SK-N-SH (cell line): ENCODE data around the gene CD86. TPM values are rescaled to one million over a fixed set of nuclear protein-coding genes. Genes with fewer than 3 reads are reported as not detected.
"Not testable (repeated sequence)": the region's sequence is repeated elsewhere in the genome, so short reads cannot be mapped to it uniquely, and the experiment has no call there.

ENCODE experiments used
- CTCF ChIA-PET: fragments of 300-600, 350-600 bp; formaldehyde crosslinking; extraction: SDS; loops from one replicate; lab custom pipeline; 2021; lab: Yijun Ruan, JAX
- POLR2A ChIA-PET: fragments of 350-600 bp; sonication (Branson Sonifier 250); formaldehyde crosslinking; extraction: SDS; loops from one replicate; lab custom pipeline; 2020; ENCODE audit warnings: antibody characterized with exemption, inconsistent platforms; lab: Yijun Ruan, JAX
- DNase-seq: peaks from one replicate; pipeline ENCODE4 v3.0.0; 2012
- H2AFZ ChIP-seq: fragments of 200-600 bp; sonication (generic); 2 replicates; pipeline ENCODE4 v1.8.1; 2016; ENCODE audit warnings: antibody characterized with exemption, mild to moderate bottlenecking, low read depth
- H3F3A ChIP-seq: fragments of 200-600 bp; sonication (generic); replicated peaks from 2 replicates; pipeline ENCODE3; 2016; ENCODE audit warnings: antibody characterized with exemption, mild to moderate bottlenecking; ENCODE audit not compliant: insufficient read depth
- H3K27ac ChIP-seq, 2 experiments: fragments of 200-500 bp in 1 of 2; fragments of 200-600 bp in 1 of 2; sonication (Bioruptor generic) in 1 of 2; sonication (generic), shearing (Covaris generic) in 1 of 2; 2 replicates each; pipeline versions ENCODE4 v1.5.1 to v1.6.1; 2014 to 2016; ENCODE audit warnings: low read depth in 2 of 2, inconsistent platforms in 1 of 2, low read length in 1 of 2, mild to moderate bottlenecking in 1 of 2, mixed read lengths in 1 of 2
- H3K27me3 ChIP-seq: fragments of 200-600 bp; sonication (generic), shearing (Covaris generic); 2 replicates; pipeline ENCODE4 v1.6.1; 2016; ENCODE audit warnings: mixed run types; ENCODE audit not compliant: insufficient read depth
- H3K36me3 ChIP-seq, 2 experiments: fragments of 200-500 bp in 1 of 2; fragments of 200-600 bp in 1 of 2; sonication (Bioruptor generic) in 1 of 2; sonication (generic) in 1 of 2; replicated peaks in 1 of 2; 2 replicates each; pipeline versions ENCODE3 to v1.5.1; 2014 to 2016; ENCODE audit warnings: low read length in 1 of 2, mild to moderate bottlenecking in 1 of 2; ENCODE audit not compliant: insufficient read depth in 2 of 2, control insufficient read depth in 1 of 2
- H3K4me1 ChIP-seq, 2 experiments: fragments of 200-500 bp in 1 of 2; fragments of 200-600 bp in 1 of 2; sonication (Bioruptor generic) in 1 of 2; sonication (generic), shearing (Covaris generic) in 1 of 2; 2 replicates each; pipeline versions ENCODE4 v1.5.1 to v1.6.1; 2014 to 2016; ENCODE audit warnings: low read depth in 1 of 2, low read length in 1 of 2, mixed run types in 1 of 2; ENCODE audit not compliant: insufficient read depth in 2 of 2, control insufficient read depth in 1 of 2
- H3K4me2 ChIP-seq: fragments of 200-600 bp; sonication (generic), shearing (Covaris generic); 2 replicates; pipeline ENCODE4 v1.6.1; 2017; ENCODE audit warnings: mixed run types
- H3K4me3 ChIP-seq, 2 experiments: fragments of 200-500 bp in 1 of 2; fragments of 200-600 bp in 1 of 2; sonication (Bioruptor generic) in 1 of 2; sonication (generic), shearing (Covaris generic) in 1 of 2; 2 replicates each; pipeline versions ENCODE4 v1.5.1 to v1.8.1; 2014 to 2016; ENCODE audit warnings: low read depth in 2 of 2, inconsistent platforms in 1 of 2, low read length in 1 of 2, mild to moderate bottlenecking in 1 of 2, mixed read lengths in 1 of 2, moderate library complexity in 1 of 2
- H3K79me2 ChIP-seq: fragments of 200-600 bp; sonication (generic); 2 replicates; pipeline ENCODE4 v1.8.1; 2017; ENCODE audit warnings: mild to moderate bottlenecking; ENCODE audit not compliant: insufficient read depth
- H3K9ac ChIP-seq: fragments of 200-600 bp; sonication (generic); 2 replicates; pipeline ENCODE4 v1.6.1; 2017; ENCODE audit warnings: mixed run types
- H3K9me2 ChIP-seq: fragments of 200-600 bp; sonication (generic); 2 replicates; pipeline ENCODE4 v1.6.1; 2017; ENCODE audit warnings: mixed run types
- H3K9me3 ChIP-seq: fragments of 200-600 bp; sonication (generic); 2 replicates; pipeline ENCODE4 v1.6.1; 2017; ENCODE audit warnings: mixed run types, mild to moderate bottlenecking, moderate library complexity
- H4K20me1 ChIP-seq: fragments of 200-600 bp; sonication (generic); 2 replicates; pipeline ENCODE4 v1.6.1; 2017; ENCODE audit warnings: mild to moderate bottlenecking, mixed run types; ENCODE audit not compliant: insufficient read depth
- ELF1 ChIP-seq: IDR thresholded peaks from 2 replicates; pipeline ENCODE4 v1.4.0; 2012
- EP300 ChIP-seq, 2 experiments: IDR thresholded peaks; 2 replicates each; pipeline versions ENCODE4 v1.4.0 to v1.6.1; 2012; ENCODE audit warnings: borderline replicate concordance in 1 of 2, low read depth in 1 of 2, low read length in 1 of 2
- EZH2phosphoT487 ChIP-seq: fragments of 200-600 bp; sonication (generic); IDR thresholded peaks from 2 replicates; pipeline ENCODE4 v1.6.1; 2017; ENCODE audit warnings: low read depth, mixed run types, mild to moderate bottlenecking, antibody characterized with exemption, moderate library complexity, borderline replicate concordance
- FOXJ3 ChIP-seq: sonication (generic); formaldehyde crosslinking; IDR thresholded peaks from 2 replicates; pipeline ENCODE4 v1.5.1; 2020; ENCODE audit warnings: mild to moderate bottlenecking, missing genetic modification reagents
- GABPA ChIP-seq: IDR thresholded peaks from 2 replicates; pipeline ENCODE4 v1.4.0; 2012; ENCODE audit warnings: low read depth, mild to moderate bottlenecking
- JUND ChIP-seq: IDR thresholded peaks from 2 replicates; pipeline ENCODE4 v1.4.0; 2012
- MEF2A ChIP-seq: IDR thresholded peaks from 2 replicates; pipeline ENCODE4 v1.4.0; 2012; ENCODE audit warnings: low read depth, borderline replicate concordance
- NRF1 ChIP-seq: IDR thresholded peaks from 2 replicates; pipeline ENCODE4 v1.6.1; 2012; ENCODE audit warnings: low read depth, mild to moderate bottlenecking, low read length
- POLR2AphosphoS5 ChIP-seq: IDR thresholded peaks from 2 replicates; pipeline ENCODE4 v1.6.1; 2012; ENCODE audit warnings: low read depth, low read length
- RCOR1 ChIP-seq: fragments of 150-350 bp; IDR thresholded peaks from 2 replicates; pipeline ENCODE4 v1.6.1; 2017; ENCODE audit warnings: antibody characterized with exemption, low read length
- SMC3 ChIP-seq: IDR thresholded peaks from 2 replicates; pipeline ENCODE4 v1.6.1; 2012; ENCODE audit warnings: low read depth, low read length, improper control_type of control experiment
- TAF1 ChIP-seq: IDR thresholded peaks from 2 replicates; pipeline ENCODE4 v1.6.1; 2012; ENCODE audit warnings: low read depth, mild to moderate bottlenecking, low read length, moderate library complexity, borderline replicate concordance
- TCF12 ChIP-seq: IDR thresholded peaks from 2 replicates; pipeline ENCODE4 v1.4.0; 2012
- TEAD4 ChIP-seq: IDR thresholded peaks from 2 replicates; pipeline ENCODE4 v1.4.0; 2012; ENCODE audit warnings: mild to moderate bottlenecking, borderline replicate concordance; ENCODE audit not compliant: insufficient read depth
- WGBS: methylation state at CpG from one replicate; pipeline ENCODE4 v1.1.6; 2017; ENCODE audit warnings: low lambda C conversion rate; 5-methylcytosine and 5-hydroxymethylcytosine counted together
- polyA plus RNA-seq, 3 experiments: library from polyadenylated mRNA; depleted of rRNA; stranded (reverse); fragments of >200 nt; gene quantifications; 2 replicates each; pipeline ENCODE4 v1.2.3, GENCODE V29; 2012
- TF ChIP-seq, protein P1 (sequence below): fragments of 150-350 bp; IDR thresholded peaks from 2 replicates; pipeline ENCODE4 v1.6.1; 2016; ENCODE audit warnings: mild to moderate bottlenecking, low read depth, low read length
- TF ChIP-seq, protein P2 (sequence below): fragments of 150-350 bp; IDR thresholded peaks from 2 replicates; pipeline ENCODE4 v1.6.1; 2017; ENCODE audit warnings: antibody characterized with exemption, low read length, low read depth, borderline replicate concordance
- TF ChIP-seq, protein P3 (sequence below): fragments of 200-600 bp; sonication (generic); IDR thresholded peaks from 2 replicates; pipeline ENCODE4 v1.6.1; 2017; ENCODE audit warnings: antibody characterized with exemption, mild to moderate bottlenecking, moderate library complexity

The CD86 gene
- polyA plus RNA-seq, 1 of the 3 experiments (the other 2 are of a cell fraction): not detected

DNA sequence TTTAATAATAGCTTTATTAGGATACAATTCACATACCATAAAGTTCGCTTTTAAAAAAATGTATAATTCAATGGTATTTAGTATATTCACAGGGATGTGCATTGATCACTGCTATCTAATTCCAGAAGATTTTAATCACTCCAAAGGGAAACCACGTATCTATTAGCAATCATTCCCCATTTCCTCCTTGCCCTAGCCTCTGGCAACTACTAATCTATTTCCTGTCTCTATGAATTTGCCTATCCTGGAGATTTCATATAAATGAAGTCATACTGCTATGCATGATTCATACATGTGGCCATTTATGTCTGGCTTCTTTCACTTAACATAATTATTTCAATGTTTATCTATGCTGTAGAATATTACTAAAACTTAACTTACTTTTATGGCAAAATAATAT is 96.3 kb downstream of the CD86 start:
- Histone ChIP-seq H4K20me1 (no peaks in the 10 kb centered on the region), H3F3A (no peaks in the 10 kb centered on the region), H3K4me1 (no peaks in the 10 kb centered on the region), H3K9me3 (no peaks in the 10 kb centered on the region; the same call in 1 of the 2 replicates), H3K79me2 (no peaks in the 10 kb centered on the region), H3K36me3 (no peaks in the 10 kb centered on the region), H3K27ac (no peak overlapping the region), H2AFZ (no peak overlapping the region), H3K27me3 (no peaks in the 10 kb centered on the region), H3K4me3 (no peak overlapping the region), H3K9me2 (0 out of 2 replicates have a peak, but pooled peaks cover 2% of the 10 kb centered on the region), H3K4me2 (no peak overlapping the region), H3K9ac (no peak overlapping the region)
- POLR2A ChIA-PET: no interaction called here
- no peak for TF ChIP-seq MEF2A
- TF ChIP-seq, protein P1, sequence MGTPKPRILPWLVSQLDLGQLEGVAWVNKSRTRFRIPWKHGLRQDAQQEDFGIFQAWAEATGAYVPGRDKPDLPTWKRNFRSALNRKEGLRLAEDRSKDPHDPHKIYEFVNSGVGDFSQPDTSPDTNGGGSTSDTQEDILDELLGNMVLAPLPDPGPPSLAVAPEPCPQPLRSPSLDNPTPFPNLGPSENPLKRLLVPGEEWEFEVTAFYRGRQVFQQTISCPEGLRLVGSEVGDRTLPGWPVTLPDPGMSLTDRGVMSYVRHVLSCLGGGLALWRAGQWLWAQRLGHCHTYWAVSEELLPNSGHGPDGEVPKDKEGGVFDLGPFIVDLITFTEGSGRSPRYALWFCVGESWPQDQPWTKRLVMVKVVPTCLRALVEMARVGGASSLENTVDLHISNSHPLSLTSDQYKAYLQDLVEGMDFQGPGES: no peak
- TF ChIP-seq SMC3: no peak
- TF ChIP-seq NRF1: no peak
- 0% methylated on average over 2 of the region's 2 CpGs for WGBS
- no peak for DNase-seq
- CTCF ChIA-PET: no interaction called here

DNA sequence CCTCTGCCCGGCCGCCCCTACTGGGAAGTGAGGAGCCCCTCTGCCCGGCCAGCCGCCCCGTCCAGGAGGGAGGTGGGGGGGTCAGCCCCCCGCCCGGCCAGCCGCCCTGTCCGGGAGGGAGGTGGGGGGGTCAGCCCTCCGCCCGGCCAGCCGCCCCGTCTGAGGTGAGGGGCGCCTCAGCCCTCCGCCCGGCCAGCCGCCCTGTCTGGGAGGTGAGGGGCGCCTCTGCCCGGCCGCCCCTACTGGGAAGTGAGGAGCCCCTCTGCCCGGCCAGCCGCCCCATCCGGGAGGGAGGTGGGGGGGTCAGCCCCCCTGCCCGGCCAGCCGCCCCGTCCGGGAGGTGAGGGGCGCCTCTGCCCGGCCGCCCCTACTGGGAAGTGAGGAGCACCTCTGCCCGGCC is 109.8 kb downstream of the CD86 start:
- H3K4me2 ChIP-seq, H3K9me3 ChIP-seq, H3F3A ChIP-seq, H3K27me3 ChIP-seq, CTCF ChIA-PET, H3K36me3 ChIP-seq, DNase-seq, H3K79me2 ChIP-seq, POLR2A ChIA-PET, H3K4me1 ChIP-seq, H3K27ac ChIP-seq, H3K9me2 ChIP-seq, H4K20me1 ChIP-seq, H3K4me3 ChIP-seq, H2AFZ ChIP-seq, H3K9ac ChIP-seq: not testable (repeated sequence)
- 76% methylated on average over 3 of the region's 31 CpGs for WGBS

DNA sequence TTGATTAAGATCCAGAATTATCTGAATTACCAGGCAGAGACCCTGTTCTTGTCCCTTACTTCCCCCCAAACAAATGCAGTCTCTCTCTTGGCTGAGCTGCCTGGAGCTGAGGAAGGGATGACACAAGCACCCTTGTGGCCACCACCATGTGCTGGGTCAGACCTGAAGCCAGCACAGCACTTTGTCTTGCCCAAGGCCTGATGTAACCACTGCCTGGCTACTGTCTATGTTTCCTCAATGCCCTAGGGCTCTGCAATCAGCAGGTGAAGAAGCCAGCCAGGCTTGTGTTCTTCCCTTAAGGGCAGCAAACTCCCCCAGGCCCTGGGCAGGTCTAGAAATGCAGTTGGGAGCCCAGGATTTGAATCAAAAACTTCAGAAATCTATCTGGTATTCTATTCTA is 112.5 kb downstream of the CD86 start:
- CTCF ChIA-PET: no interaction called here
- Histone ChIP-seq H3K4me3 (no peak overlapping the region), H3K9me3 (no peaks in the 10 kb centered on the region), H4K20me1 (no peaks in the 10 kb centered on the region), H3K4me2 (no peak overlapping the region), H3F3A (no peaks in the 10 kb centered on the region), H2AFZ (no peak overlapping the region), H3K27me3 (no peaks in the 10 kb centered on the region), H3K36me3 (no peaks in the 10 kb centered on the region), H3K27ac (no peak overlapping the region), H3K9ac (no peak overlapping the region), H3K9me2 (no peaks in the 10 kb centered on the region), H3K79me2 (no peaks in the 10 kb centered on the region), H3K4me1 (no peaks in the 10 kb centered on the region)
- DNase-seq: no peak
- POLR2A ChIA-PET: no interaction called here
- no peak for TF ChIP-seq TCF12
- TF ChIP-seq JUND: no peak
- no peak for TF ChIP-seq POLR2AphosphoS5
- TF ChIP-seq, protein P2, sequence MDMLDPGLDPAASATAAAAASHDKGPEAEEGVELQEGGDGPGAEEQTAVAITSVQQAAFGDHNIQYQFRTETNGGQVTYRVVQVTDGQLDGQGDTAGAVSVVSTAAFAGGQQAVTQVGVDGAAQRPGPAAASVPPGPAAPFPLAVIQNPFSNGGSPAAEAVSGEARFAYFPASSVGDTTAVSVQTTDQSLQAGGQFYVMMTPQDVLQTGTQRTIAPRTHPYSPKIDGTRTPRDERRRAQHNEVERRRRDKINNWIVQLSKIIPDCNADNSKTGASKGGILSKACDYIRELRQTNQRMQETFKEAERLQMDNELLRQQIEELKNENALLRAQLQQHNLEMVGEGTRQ: no peak
- no peak for TF ChIP-seq ELF1
- no peak for TF ChIP-seq GABPA
- TF ChIP-seq FOXJ3 (CRISPR knock-in tag): no peak
- no peak for TF ChIP-seq TEAD4
- no peak for TF ChIP-seq RCOR1
- TF ChIP-seq EZH2phosphoT487: no peak
- TF ChIP-seq EP300 (IDR thresholded peaks at IDR 0.05; ENCODE audit: borderline replicate concordance in 1 of 2, low read depth in 1 of 2, low read length in 1 of 2): no peak
- TF ChIP-seq, protein P1: no peak
- no peak for TF ChIP-seq TAF1
- TF ChIP-seq, protein P3, sequence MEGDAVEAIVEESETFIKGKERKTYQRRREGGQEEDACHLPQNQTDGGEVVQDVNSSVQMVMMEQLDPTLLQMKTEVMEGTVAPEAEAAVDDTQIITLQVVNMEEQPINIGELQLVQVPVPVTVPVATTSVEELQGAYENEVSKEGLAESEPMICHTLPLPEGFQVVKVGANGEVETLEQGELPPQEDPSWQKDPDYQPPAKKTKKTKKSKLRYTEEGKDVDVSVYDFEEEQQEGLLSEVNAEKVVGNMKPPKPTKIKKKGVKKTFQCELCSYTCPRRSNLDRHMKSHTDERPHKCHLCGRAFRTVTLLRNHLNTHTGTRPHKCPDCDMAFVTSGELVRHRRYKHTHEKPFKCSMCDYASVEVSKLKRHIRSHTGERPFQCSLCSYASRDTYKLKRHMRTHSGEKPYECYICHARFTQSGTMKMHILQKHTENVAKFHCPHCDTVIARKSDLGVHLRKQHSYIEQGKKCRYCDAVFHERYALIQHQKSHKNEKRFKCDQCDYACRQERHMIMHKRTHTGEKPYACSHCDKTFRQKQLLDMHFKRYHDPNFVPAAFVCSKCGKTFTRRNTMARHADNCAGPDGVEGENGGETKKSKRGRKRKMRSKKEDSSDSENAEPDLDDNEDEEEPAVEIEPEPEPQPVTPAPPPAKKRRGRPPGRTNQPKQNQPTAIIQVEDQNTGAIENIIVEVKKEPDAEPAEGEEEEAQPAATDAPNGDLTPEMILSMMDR: no peak
